IPS DF 4.7 (cell line): ENCODE data around the gene CHST1.

Source experiments
- DNase-seq: peaks from one replicate; pipeline ENCODE4 v3.0.0-alpha.2; 2013; ENCODE audit warnings: low spot score; ENCODE audit errors: extremely low read depth

Gene CHST1

DNA sequence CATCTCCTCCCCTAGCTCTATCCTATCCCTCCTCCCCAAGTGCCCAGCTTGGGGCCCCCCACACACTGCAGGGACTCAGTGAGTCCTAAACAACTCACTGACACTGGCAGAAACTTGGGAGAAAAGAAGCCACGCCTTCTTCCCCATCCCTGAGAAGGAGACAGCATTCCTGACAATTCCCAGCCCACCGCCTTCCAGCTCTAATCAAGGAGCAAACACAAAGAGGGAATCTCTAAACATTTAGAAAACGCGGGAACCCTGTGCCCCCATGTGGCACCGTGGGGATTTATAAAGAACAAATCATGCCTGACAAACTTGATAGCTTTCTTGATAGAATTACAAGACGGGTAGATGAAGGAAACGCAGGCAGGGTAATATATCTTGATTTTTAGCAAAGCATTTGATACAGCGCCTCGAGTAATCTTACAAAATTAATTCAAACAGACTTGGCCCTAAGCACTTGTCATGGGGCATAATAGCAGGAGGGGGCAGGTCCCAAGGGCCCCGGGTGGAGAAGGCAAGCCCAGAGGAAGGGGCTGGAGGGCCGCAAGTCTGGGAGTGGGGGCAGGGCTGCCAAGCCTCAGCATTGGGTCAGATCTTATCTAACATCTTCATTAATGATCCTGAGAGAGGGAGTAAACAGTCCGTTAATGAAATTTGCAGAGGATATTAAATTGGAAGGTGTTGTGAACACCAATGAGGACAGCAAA, 4.5 kb downstream of the CHST1 start:
- no peak for DNase-seq

DNA sequence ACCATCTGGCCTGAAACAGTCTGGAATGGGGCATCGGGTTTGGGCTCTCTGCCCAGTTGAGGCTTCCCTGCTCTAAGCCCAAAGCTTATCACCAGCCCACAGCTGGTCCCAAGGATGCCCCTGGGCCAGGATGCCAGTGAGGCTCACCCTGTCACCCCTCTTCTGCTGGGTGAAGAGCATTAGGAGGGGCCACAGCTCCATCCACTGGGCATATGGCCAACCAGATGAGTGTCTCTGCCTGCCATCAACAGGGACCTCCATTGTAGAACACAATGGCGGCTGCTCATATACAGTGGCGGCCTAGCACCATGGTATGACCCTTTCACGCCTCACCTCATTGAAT, 5.6 kb downstream of the CHST1 start:
- no peak for DNase-seq

GRCh38 chr11:45659031-45659817, 6.2 kb downstream of the CHST1 start:
- no peak for DNase-seq

- no peak for DNase-seq
Measured at GRCh38 chr11:45658292-45658991, 7.0 kb downstream of the CHST1 start.

- DNase-seq: no peak
Measured at GRCh38 chr11:45657496-45658260, 7.7 kb downstream of the CHST1 start.

DNA sequence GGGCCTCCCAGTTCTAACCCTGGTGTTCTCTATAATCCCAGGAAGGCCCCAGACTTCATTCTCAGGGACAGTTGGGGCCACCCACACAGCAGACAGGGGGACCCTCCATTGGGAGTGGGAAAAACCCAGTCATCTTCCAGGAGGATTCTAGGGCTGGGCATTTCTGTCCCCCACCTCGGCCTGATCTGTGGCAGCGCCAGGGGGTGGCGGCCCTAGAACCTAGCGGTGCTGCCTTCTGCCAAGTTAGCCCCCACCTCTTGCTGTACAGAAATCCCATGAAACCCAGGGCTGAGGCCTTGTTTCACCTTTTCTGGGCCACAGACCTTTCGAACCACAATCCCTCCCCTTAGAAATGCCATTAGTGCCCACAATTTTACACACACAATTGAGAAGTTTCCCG, 9.6 kb downstream of the CHST1 start:
- DNase-seq: no peak

GRCh38 chr11:45655347-45655756, 10.1 kb downstream of the CHST1 start:
- peak; percentile 75 for DNase-seq

DNA sequence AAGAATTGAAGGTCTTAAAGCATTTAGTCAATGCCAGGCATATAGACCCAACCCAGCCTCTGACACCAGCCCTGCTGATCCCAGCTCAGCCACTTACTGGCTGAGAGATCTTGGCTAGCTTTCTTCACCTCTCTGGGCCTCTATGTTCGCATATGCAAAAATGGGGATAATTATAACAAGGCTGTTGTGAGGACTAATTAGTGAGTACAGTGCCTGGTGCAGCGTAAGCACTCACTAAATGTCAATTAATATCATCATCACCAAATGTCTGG, 10.5 kb downstream of the CHST1 start:
- DNase-seq: no peak

GRCh38 chr11:45654231-45655011, 11.0 kb downstream of the CHST1 start:
- no peak for DNase-seq

- DNase-seq: no peak
Measured at GRCh38 chr11:45653277-45653676, 12.1 kb downstream of the CHST1 start.

GRCh38 chr11:45652781-45653180, 12.6 kb downstream of the CHST1 start:
- DNase-seq: no peak

- DNase-seq: no peak
Measured at GRCh38 chr11:45651841-45652749, 13.3 kb downstream of the CHST1 start.

DNA sequence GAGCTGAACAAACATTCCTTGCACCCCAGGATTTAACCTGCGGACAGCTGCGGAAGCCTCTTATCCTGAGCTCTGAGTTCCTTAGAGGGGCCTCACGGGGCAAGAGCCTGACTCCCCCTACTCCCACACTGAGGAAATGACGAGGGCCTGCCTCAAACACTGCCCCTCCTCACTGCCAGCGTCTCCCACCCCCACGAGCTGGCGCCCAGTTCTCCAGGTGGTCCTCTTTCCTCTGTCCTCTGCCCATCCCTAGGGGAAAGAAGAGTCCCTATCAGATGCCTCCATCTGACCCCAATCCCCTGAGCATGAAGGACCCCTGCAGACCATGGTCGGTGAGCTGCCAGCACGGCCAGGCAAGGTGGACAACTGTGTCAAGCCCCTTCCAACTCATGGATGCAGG, 14.3 kb downstream of the CHST1 start:
- DNase-seq: no peak

- DNase-seq: no peak
Measured at GRCh38 chr11:45650166-45651095, 15.0 kb downstream of the CHST1 start.

DNA sequence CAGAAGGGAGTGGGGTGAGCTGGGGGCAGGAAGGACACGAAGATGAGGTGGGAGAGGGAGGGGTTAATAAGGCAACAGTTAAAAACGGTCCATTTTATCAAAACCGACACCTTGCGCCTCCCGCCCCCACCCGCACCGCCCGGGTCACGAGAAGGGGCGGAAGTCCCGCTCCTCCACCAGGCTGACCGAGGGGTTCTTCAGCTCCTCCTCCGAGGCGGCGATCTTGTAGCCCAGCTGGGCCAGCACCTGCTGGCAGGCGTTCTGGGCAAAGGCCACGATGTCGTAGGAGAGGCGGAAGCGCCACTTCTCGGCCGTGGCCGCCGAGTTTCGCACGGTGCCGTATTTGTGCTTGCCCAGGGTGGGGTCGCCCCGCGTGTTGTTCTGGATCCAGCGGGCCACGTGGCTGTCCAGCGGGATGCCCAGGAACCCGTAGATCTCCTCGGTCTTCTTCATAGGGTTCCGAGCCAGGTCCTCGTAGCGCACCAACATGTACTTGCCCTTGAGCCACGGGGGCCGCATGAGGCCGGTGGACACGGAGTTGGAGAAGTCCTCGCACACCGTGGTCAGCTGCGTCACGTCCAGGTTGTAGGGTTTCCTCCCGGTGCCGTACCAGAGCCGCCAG, 15.8 kb downstream of the CHST1 start:
- DNase-seq: no peak

- DNase-seq: no peak
Measured at GRCh38 chr11:45648931-45649330, 16.5 kb downstream of the CHST1 start.

DNA sequence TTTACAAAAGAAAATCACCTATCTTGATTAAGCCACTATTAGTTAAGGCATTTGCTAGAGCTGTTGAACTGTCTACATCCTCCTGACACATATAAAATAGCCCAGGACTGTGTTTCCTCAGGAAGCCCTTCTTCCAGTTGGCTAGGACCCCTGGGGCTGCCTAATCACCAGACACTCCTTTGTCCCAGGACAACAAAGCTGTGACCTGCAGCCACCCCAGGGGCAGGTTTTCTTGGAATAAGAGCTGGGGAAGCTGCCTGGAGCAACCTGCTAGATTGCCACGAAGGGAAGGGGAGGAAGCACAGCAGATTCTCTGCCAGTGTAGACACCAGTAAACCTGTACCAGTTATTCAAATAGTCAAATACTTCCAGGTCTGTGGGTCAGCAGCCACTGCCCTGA, 17.6 kb downstream of the CHST1 start:
- no peak for DNase-seq

GRCh38 chr11:45647329-45647728, 18.1 kb downstream of the CHST1 start:
- no peak for DNase-seq
